Ishikawa (cell line): ENCODE measurements around the gene CRTC2.

Source experiments
- CEBPB ChIP-seq: IDR thresholded peaks from 2 replicates; pipeline ENCODE4 v1.6.1; 2012
- EGR1 ChIP-seq: IDR thresholded peaks from 2 replicates; pipeline ENCODE4 v1.6.1; 2012
- EP300 ChIP-seq: IDR thresholded peaks from 2 replicates; pipeline ENCODE4 v1.6.1; 2012; ENCODE audit warnings: borderline replicate concordance
- NFIC ChIP-seq: IDR thresholded peaks from 2 replicates; pipeline ENCODE4 v1.6.1; 2012
- RAD21 ChIP-seq: IDR thresholded peaks from 2 replicates; pipeline ENCODE4 v1.6.1; 2012; ENCODE audit warnings: low read depth
- TAF1 ChIP-seq: IDR thresholded peaks from 2 replicates; pipeline ENCODE4 v1.6.1; 2012; ENCODE audit warnings: low read depth, mild to moderate bottlenecking
- TEAD4 ChIP-seq: IDR thresholded peaks from 2 replicates; pipeline ENCODE4 v1.6.1; 2012
- YY1 ChIP-seq: IDR thresholded peaks from 2 replicates; pipeline ENCODE4 v1.6.1; 2012; ENCODE audit warnings: low read depth
- ZBTB7A ChIP-seq: IDR thresholded peaks from 2 replicates; pipeline ENCODE4 v1.6.1; 2012; ENCODE audit warnings: low read depth
- TF ChIP-seq, protein P1 (sequence below): IDR thresholded peaks from 2 replicates; pipeline ENCODE4 v1.6.1; 2012
- TF ChIP-seq, protein P2 (sequence below): IDR thresholded peaks from 2 replicates; pipeline ENCODE4 v1.6.1; 2012; ENCODE audit warnings: low read depth, mild to moderate bottlenecking
- TF ChIP-seq, protein P3 (sequence below): IDR thresholded peaks from 2 replicates; pipeline ENCODE4 v1.6.1; 2012

DNA sequence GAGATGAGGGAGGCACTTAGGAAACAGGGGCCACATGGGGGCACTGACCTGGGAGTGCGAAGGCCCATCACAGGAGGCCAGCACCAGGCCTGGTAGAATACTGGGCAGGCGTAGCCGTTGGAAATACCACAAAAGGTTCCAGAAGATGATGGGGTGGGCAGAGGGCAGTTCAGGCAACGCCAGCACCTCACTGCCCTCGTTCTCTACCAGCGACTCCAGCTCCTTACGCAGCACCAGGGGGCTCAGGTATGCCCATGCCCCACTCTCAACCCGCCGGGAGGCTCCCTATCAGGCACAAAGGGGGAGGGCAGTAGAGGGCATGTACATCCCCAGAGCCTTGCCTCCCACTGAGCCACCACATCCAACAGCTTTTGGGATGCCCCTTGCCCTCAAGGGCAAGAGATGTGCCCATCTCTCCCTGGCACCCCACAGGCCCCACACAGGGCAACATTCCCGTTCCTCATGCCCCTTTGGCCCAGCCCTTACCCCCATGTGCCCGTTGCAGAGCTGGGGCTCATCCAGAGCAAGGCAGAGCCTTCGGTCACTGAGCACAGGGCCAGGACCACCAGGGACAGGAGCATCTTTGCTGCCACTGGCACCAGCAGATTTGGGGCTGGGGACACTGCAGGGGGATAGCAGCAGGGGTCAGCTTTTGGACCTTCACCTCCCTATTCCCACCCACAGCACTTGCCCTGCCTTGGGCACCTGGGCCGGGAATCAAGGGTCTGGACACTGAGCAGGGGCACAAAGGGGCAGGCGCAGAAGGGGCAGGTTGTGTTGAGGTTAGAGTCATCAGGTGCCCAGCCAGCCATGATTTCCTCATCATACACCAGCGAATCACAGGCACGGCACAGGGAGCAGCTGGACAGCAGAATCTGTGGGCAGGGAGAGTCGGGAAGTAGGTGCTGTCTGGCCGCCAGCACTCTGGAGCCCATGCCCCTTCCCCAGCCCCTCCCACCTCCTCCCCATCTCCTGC, 26.0 kb downstream of the CRTC2 start:
- TF ChIP-seq EGR1 (no peak), TAF1 (no peak), EP300 (no peak), NFIC (no peak), YY1 (no peak), CEBPB (no peak), ZBTB7A (no peak), TEAD4 (no peak), RAD21 (no peak)
- TF ChIP-seq, protein P1, sequence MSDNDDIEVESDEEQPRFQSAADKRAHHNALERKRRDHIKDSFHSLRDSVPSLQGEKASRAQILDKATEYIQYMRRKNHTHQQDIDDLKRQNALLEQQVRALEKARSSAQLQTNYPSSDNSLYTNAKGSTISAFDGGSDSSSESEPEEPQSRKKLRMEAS = no peak
- TF ChIP-seq, protein P2, sequence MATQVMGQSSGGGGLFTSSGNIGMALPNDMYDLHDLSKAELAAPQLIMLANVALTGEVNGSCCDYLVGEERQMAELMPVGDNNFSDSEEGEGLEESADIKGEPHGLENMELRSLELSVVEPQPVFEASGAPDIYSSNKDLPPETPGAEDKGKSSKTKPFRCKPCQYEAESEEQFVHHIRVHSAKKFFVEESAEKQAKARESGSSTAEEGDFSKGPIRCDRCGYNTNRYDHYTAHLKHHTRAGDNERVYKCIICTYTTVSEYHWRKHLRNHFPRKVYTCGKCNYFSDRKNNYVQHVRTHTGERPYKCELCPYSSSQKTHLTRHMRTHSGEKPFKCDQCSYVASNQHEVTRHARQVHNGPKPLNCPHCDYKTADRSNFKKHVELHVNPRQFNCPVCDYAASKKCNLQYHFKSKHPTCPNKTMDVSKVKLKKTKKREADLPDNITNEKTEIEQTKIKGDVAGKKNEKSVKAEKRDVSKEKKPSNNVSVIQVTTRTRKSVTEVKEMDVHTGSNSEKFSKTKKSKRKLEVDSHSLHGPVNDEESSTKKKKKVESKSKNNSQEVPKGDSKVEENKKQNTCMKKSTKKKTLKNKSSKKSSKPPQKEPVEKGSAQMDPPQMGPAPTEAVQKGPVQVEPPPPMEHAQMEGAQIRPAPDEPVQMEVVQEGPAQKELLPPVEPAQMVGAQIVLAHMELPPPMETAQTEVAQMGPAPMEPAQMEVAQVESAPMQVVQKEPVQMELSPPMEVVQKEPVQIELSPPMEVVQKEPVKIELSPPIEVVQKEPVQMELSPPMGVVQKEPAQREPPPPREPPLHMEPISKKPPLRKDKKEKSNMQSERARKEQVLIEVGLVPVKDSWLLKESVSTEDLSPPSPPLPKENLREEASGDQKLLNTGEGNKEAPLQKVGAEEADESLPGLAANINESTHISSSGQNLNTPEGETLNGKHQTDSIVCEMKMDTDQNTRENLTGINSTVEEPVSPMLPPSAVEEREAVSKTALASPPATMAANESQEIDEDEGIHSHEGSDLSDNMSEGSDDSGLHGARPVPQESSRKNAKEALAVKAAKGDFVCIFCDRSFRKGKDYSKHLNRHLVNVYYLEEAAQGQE = no peak
- TF ChIP-seq, protein P3, sequence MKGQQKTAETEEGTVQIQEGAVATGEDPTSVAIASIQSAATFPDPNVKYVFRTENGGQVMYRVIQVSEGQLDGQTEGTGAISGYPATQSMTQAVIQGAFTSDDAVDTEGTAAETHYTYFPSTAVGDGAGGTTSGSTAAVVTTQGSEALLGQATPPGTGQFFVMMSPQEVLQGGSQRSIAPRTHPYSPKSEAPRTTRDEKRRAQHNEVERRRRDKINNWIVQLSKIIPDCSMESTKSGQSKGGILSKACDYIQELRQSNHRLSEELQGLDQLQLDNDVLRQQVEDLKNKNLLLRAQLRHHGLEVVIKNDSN = no peak
